Smooth muscle cell of the umbilical artery (primary cell): Measurements from ENCODE around the gene COX15. TPM values are rescaled to one million over a fixed set of nuclear protein-coding genes. Genes with fewer than 3 reads are reported as not detected.

Source experiments
- total RNA-seq: library from RNA; depleted of rRNA; stranded (reverse); fragments of >200 nt; gene quantifications from 2 replicates; pipeline ENCODE4 v1.2.3, GENCODE V29; 2014

COX15 gene
- total RNA-seq = 32.4 and 33.3 TPM in 2 replicates

GRCh38 chr10:99732033-99732842 lies at the start of gene COX15, which contains the start of gene CUTC:
COX15 (minus strand) TSS chr10:99732127; CDS start chr10:99732049, 78 bp downstream.
CUTC (plus strand) TSS chr10:99732234; CDS start chr10:99732349, 115 bp downstream.

Other genes starting within 250 kb of the COX15 start
- 0.14 and 0.89 TPM in 2 replicates for gene NKX2-3, start 199.2 kb downstream of the COX15 start, total RNA-seq
- gene SLC25A28, start 111.7 kb downstream of the COX15 start, total RNA-seq = 9.2 and 14.6 TPM in 2 replicates
- 49.6 and 67.7 TPM in 2 replicates for gene ENTPD7, start 72.6 kb downstream of the COX15 start, total RNA-seq
- 21.1 and 23.5 TPM in 2 replicates for gene CUTC, start 107 bp upstream of the COX15 start, total RNA-seq
- 0.65 and 0.89 TPM in 2 replicates for gene ABCC2, start 50.5 kb upstream of the COX15 start, total RNA-seq